Osteoblast (primary cell): ENCODE data around the gene SFI1. TPM values are rescaled to one million over a fixed set of nuclear protein-coding genes. Genes with fewer than 3 reads are reported as not detected.
A peak's percentile ranks its signal among the peaks of the same experiment; 100 is the strongest.

Experiments
- DNase-seq: peaks from one replicate; pipeline ENCODE4 v3.0.0; 2011; ENCODE audit warnings: low spot score, mixed read lengths; ENCODE audit not compliant: insufficient read length; ENCODE audit errors: missing footprints
- H2AFZ ChIP-seq: 2 replicates; pipeline ENCODE4 v1.6.0; 2011; ENCODE audit warnings: mild to moderate bottlenecking, low read length
- H3K27ac ChIP-seq: 2 replicates; pipeline ENCODE4 v1.5.1; 2011; ENCODE audit warnings: mild to moderate bottlenecking, low read depth, low read length, moderate library complexity
- H3K27me3 ChIP-seq: 2 replicates; pipeline ENCODE4 v1.6.0; 2012; ENCODE audit warnings: mild to moderate bottlenecking, control low read depth, inconsistent platforms, low read length, moderate library complexity; ENCODE audit not compliant: insufficient read depth
- H3K36me3 ChIP-seq: 2 replicates; pipeline ENCODE4 v1.5.1; 2011; ENCODE audit warnings: mild to moderate bottlenecking, low read length, control low read depth, moderate library complexity; ENCODE audit not compliant: insufficient read depth
- H3K4me1 ChIP-seq: 2 replicates; pipeline ENCODE4 v1.5.1; 2011; ENCODE audit warnings: mild to moderate bottlenecking, low read length, control low read depth, moderate library complexity; ENCODE audit not compliant: insufficient read depth
- H3K4me2 ChIP-seq: 2 replicates; pipeline ENCODE4 v1.6.0; 2011; ENCODE audit warnings: mild to moderate bottlenecking, low read length; ENCODE audit not compliant: insufficient read depth
- H3K4me3 ChIP-seq: fragments of 200-600 bp; sonication (generic); 3 replicates; pipeline ENCODE4 v1.5.1; 2012; ENCODE audit warnings: mild to moderate bottlenecking, low read length, inconsistent platforms; ENCODE audit not compliant: insufficient read depth
- H3K79me2 ChIP-seq: 2 replicates; pipeline ENCODE4 v1.6.0; 2012; ENCODE audit warnings: mild to moderate bottlenecking, low read length, control low read depth, inconsistent platforms; ENCODE audit not compliant: insufficient read depth
- H3K9me3 ChIP-seq: 2 replicates; pipeline ENCODE4 v1.5.1; 2011; ENCODE audit warnings: low read depth, low read length, control low read depth
- H4K20me1 ChIP-seq: 2 replicates; pipeline ENCODE4 v1.6.0; 2012; ENCODE audit warnings: mild to moderate bottlenecking, low read length, control low read depth; ENCODE audit not compliant: insufficient read depth
- total RNA-seq: library from RNA; depleted of rRNA; stranded (reverse); fragments of >200 nt; gene quantifications from 2 replicates; pipeline ENCODE4 v1.2.3, GENCODE V29; 2012
- TF ChIP-seq, protein P1 (sequence below): IDR thresholded peaks from 2 replicates; pipeline ENCODE4 v1.5.1; 2011; ENCODE audit warnings: mild to moderate bottlenecking, low read depth, low read length, moderate library complexity; ENCODE audit errors: extremely low read depth

SFI1 gene
- total RNA-seq, 1 donor, result 16.6 TPM

DNA sequence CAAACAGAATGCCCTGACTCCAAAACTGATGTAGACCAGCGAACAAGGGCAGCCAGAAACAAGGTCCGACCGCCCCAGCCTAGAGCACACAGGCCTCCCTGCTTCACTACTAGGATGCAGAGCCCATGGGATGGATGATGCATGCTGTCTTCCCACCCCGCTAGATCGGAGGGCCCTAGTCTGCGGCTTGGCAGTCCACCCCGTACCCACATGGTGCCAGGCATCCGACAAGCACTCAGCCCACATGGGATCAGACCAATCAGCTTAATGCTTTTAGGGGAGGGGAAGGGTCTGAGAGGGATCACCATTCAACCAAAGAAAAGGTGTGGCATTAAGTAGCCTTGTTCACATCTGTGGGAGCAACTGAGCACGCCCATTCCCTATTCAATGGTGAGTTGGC, 135.1 kb downstream of the SFI1 start:
- Histone ChIP-seq H3K9me3 (no peaks in the 10 kb centered on the region), H3K4me1 (peaks cover 20% of the 10 kb centered on the region), H2AFZ (peak overlapping the region; percentile 77), H3K36me3 (peaks cover 11% of the 10 kb centered on the region), H3K27me3 (no peaks in the 10 kb centered on the region), H3K27ac (peak overlapping the region; percentile 89), H3K4me2 (peak overlapping the region; percentile 88), H3K79me2 (peaks cover 92% of the 10 kb centered on the region), H4K20me1 (peaks cover 48% of the 10 kb centered on the region), H3K4me3 (peak overlapping the region; percentile 90)
- peak; percentile 73 for DNase-seq
- TF ChIP-seq, protein P1, sequence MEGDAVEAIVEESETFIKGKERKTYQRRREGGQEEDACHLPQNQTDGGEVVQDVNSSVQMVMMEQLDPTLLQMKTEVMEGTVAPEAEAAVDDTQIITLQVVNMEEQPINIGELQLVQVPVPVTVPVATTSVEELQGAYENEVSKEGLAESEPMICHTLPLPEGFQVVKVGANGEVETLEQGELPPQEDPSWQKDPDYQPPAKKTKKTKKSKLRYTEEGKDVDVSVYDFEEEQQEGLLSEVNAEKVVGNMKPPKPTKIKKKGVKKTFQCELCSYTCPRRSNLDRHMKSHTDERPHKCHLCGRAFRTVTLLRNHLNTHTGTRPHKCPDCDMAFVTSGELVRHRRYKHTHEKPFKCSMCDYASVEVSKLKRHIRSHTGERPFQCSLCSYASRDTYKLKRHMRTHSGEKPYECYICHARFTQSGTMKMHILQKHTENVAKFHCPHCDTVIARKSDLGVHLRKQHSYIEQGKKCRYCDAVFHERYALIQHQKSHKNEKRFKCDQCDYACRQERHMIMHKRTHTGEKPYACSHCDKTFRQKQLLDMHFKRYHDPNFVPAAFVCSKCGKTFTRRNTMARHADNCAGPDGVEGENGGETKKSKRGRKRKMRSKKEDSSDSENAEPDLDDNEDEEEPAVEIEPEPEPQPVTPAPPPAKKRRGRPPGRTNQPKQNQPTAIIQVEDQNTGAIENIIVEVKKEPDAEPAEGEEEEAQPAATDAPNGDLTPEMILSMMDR, result no peak

DNA sequence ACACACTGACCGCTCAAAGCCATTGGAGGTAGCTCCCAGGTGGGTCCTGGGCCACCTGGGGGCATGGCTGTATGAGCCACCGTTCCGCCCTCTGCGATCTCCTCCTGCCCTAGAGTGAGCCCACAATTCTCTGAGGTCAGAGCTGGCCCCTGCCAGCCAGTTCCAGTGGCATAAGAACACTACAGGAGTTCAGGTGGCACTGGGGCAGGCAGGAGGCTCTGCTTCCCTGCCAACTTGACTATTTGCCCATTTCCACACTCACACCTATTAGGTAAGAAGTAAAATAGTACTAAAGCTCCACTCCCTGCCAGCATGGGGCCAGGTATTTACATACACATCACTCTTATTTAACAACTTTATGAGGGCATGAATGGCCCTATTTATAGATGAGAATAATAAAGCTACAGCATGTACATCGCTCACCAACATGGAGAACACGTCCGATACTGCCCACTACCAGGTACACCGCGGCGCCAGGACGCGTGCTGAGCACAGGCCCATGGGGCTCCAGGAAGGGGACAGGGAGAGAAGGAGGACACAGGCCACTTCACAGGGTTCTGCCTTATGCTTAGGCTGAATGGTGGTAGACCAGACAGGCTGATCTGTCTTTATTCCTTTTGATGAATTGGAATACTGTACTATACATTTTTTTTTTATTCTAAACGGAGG, 139.4 kb downstream of the SFI1 start:
- Histone ChIP-seq H3K36me3 (peaks cover 6% of the 10 kb centered on the region), H3K27me3 (no peaks in the 10 kb centered on the region), H2AFZ (no peak overlapping the region), H3K9me3 (no peaks in the 10 kb centered on the region), H3K79me2 (peaks cover 80% of the 10 kb centered on the region), H3K4me3 (no peak overlapping the region), H3K4me2 (no peak overlapping the region), H4K20me1 (peaks cover 15% of the 10 kb centered on the region), H3K27ac (no peak overlapping the region), H3K4me1 (peaks cover 30% of the 10 kb centered on the region)
- DNase-seq, result peak; percentile 38
- TF ChIP-seq, protein P1, result no peak

DNA sequence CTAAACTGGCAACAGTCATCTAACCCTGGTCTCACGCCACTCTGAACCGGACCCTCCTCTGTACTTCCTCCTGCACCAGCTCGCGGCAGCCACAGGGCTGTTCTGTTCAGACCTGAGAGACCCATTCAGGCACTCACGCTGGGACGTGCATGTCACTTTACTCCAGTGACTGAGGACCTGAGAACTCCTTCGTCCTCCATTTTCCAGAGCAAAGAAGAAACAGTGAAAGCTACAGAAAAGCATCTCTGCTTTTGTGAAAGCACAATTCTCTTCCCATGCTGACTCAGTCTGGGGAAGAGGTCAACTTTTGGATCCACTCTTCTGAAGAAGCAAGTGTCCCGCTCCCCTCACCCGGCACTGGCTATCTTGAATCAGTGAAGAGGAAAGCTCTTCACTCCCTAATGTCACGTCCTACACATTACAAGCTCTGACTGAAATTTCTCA, 141.1 kb downstream of the SFI1 start:
- peaks cover 18% of the 10 kb centered on the region for H4K20me1 ChIP-seq

More for the DNA sequence above, 141.1 kb downstream of the SFI1 start:
- peak; percentile 68 for DNase-seq
- H3K4me1 ChIP-seq, result peaks cover 23% of the 10 kb centered on the region
- peak overlapping the region; percentile 90 for H3K27ac ChIP-seq
- peak overlapping the region; percentile 76 for H3K4me2 ChIP-seq
- H2AFZ ChIP-seq, result peak overlapping the region; percentile 62
- no peaks in the 10 kb centered on the region for H3K9me3 ChIP-seq
- H3K4me3 ChIP-seq, result peak overlapping the region; percentile 38
- TF ChIP-seq, protein P1, result no peak
- no peaks in the 10 kb centered on the region for H3K27me3 ChIP-seq
- H3K79me2 ChIP-seq, result peaks cover 77% of the 10 kb centered on the region
- peaks cover 13% of the 10 kb centered on the region for H3K36me3 ChIP-seq
